ENCODE measurements around the gene CPB2.

The CPB2 gene

DNA sequence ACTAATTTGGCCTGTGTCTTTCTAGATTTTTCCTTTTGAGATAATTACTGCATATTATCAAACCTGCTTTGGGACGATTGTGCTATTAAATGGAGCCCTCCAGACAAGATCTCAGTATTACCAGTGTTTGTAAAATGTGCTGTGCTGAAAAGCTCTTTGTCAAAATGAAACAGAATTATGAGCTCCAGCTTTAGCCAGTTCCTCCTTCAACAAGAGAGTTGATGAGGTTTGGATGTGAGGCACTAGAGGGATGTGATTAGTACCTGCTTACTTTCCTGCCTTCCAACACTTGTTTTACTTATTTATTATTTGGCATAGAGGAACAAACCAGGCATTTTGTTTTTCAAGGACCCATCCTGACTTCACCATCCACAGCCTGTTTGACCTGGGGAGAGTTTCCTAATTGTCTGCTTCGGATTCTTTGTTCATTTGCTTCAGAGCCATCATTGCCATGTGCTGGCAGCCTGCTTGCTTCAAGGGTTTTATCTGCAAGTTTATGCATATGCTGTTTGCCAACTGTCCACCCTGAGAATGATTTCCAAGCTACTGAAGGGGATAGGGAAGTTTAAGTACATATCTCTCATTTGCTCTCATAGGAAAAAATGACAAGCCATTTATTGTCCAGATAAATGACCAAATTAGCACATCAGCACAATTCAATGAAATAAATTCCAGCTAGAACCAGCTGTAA is 32.9 kb upstream of the CPB2 start:
- H3K27me3 Mint-ChIP-seq (ENCODE audit: low read depth, poor library complexity) = peaks cover 4% of the 10 kb centered on the region
- TF ChIP-seq, protein P1, sequence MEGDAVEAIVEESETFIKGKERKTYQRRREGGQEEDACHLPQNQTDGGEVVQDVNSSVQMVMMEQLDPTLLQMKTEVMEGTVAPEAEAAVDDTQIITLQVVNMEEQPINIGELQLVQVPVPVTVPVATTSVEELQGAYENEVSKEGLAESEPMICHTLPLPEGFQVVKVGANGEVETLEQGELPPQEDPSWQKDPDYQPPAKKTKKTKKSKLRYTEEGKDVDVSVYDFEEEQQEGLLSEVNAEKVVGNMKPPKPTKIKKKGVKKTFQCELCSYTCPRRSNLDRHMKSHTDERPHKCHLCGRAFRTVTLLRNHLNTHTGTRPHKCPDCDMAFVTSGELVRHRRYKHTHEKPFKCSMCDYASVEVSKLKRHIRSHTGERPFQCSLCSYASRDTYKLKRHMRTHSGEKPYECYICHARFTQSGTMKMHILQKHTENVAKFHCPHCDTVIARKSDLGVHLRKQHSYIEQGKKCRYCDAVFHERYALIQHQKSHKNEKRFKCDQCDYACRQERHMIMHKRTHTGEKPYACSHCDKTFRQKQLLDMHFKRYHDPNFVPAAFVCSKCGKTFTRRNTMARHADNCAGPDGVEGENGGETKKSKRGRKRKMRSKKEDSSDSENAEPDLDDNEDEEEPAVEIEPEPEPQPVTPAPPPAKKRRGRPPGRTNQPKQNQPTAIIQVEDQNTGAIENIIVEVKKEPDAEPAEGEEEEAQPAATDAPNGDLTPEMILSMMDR (IDR thresholded peaks at IDR 0.05) = no peak
- no peaks in the 10 kb centered on the region for H3K36me3 Mint-ChIP-seq (ENCODE audit: low read depth)
- DNase-seq = no peak
- H3K27ac Mint-ChIP-seq = no peak overlapping the region
- no peak overlapping the region for H3K4me3 Mint-ChIP-seq
- H3K9me3 Mint-ChIP-seq = no peaks in the 10 kb centered on the region
- H3K4me1 Mint-ChIP-seq = peaks cover 46% of the 10 kb centered on the region

DNA sequence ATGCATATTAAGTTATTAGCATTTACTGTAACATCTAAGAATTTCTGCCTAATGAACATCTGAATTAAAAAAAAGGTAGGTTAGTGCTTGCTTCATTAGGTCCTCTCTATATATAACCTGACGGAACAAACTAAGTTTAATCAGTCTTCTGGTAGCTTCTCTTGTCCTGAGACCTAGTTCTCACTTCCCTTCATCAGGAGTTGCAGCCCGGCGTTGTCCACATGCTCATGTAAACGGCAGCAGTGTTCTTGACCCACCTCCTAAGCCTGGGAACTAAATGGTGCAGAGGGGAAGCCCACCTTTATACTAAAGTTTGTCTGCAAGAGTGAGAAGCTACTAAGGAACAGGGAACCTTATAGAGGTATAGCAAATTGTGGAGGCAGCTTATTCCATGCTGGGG is 31.9 kb upstream of the CPB2 start:
- no peak for DNase-seq
- Mint-ChIP-seq H3K9me3 (no peaks in the 10 kb centered on the region), H3K4me1 (peaks cover 46% of the 10 kb centered on the region), H3K27ac (no peak overlapping the region), H3K4me3 (no peak overlapping the region), H3K36me3 (ENCODE audit: low read depth) (no peaks in the 10 kb centered on the region), H3K27me3 (ENCODE audit: low read depth, poor library complexity) (peaks cover 4% of the 10 kb centered on the region)
- TF ChIP-seq, protein P1 (IDR thresholded peaks at IDR 0.05) = no peak

DNA sequence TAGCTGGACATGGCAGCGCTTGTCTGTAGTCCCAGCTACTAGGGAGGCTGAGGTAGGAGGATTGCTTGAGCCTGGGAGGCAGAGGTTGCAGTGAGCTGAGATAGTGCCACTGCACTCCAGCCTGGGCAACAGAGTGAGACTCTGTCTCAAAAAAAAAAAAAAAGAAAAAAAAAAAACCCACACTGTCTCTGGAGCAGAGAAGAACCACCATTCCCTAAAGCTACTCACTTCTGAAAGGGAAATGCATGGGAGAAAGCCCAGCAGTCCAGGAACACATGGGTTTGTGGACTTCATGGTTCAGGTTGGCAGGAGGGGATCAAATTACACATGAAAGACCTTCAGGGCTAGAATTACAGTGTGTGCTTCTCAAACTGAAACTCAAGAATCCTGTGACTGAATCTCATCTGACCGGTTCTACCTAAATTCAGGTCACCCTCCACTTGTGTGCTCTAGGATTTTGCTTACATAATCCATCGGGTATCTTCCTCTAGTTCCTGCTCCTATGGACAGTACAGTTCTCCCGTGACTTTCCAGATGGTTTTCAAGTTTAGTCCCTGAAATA is 30.2 kb upstream of the CPB2 start:
- Mint-ChIP-seq H3K4me1 (peaks cover 46% of the 10 kb centered on the region), H3K36me3 (ENCODE audit: low read depth) (no peaks in the 10 kb centered on the region), H3K27ac (peak overlapping the region; percentile 82), H3K9me3 (no peaks in the 10 kb centered on the region), H3K4me3 (peak overlapping the region; percentile 17), H3K27me3 (ENCODE audit: low read depth, poor library complexity) (peaks cover 4% of the 10 kb centered on the region)
- DNase-seq = peak; percentile 15
- TF ChIP-seq, protein P1 (IDR thresholded peaks at IDR 0.05) = no peak

DNA sequence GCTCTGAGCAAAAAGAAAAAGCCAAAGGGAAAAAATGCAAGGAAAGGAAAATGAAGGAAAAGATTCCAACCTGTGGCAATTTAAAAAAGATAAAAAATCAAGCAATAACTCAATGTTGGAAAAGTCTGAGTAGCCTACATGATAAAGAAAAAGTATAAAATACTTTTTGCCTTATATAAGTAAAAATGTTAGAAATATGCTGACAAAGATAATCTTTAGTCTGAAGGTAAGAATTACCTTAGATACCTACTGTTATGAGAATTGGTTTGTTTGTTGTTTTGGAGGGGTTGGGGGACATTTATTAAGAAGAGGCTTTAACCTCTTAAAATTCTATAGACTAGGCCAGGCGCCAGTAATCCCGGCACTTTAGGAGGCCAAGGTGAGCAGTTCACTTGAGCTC is 29.7 kb upstream of the CPB2 start:
- TF ChIP-seq, protein P1 (IDR thresholded peaks at IDR 0.05) = no peak
- Mint-ChIP-seq H3K27ac (no peak overlapping the region), H3K4me1 (peaks cover 46% of the 10 kb centered on the region), H3K36me3 (ENCODE audit: low read depth) (no peaks in the 10 kb centered on the region), H3K9me3 (no peaks in the 10 kb centered on the region), H3K27me3 (ENCODE audit: low read depth, poor library complexity) (peaks cover 4% of the 10 kb centered on the region), H3K4me3 (no peak overlapping the region)
- no peak for DNase-seq

DNA sequence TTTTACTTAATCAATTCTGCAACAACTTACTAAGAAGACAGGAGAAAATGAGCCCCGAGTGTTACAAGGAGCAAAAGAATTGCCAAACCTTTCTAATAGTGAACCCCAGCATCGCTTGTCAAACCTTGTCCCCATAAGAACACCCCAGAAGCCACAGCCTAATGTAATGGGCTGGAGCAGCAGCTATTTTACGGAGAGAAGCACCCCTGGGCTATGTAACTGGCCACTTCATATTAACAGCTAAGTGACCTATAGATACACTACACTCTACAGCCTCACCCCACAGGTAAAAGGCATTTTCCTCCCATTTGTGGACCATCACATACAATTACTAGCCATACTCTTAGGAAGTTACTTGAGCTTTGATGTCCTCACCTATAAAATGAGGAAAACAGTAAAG is 27.3 kb upstream of the CPB2 start:
- DNase-seq = no peak
- H3K27ac Mint-ChIP-seq = no peak overlapping the region
- no peaks in the 10 kb centered on the region for H3K36me3 Mint-ChIP-seq (ENCODE audit: low read depth)
- H3K9me3 Mint-ChIP-seq = no peaks in the 10 kb centered on the region
- peaks cover 35% of the 10 kb centered on the region for H3K4me1 Mint-ChIP-seq
- peaks cover 3% of the 10 kb centered on the region for H3K27me3 Mint-ChIP-seq (ENCODE audit: low read depth, poor library complexity)
- no peak overlapping the region for H3K4me3 Mint-ChIP-seq
- TF ChIP-seq, protein P1 (IDR thresholded peaks at IDR 0.05) = no peak

DNA sequence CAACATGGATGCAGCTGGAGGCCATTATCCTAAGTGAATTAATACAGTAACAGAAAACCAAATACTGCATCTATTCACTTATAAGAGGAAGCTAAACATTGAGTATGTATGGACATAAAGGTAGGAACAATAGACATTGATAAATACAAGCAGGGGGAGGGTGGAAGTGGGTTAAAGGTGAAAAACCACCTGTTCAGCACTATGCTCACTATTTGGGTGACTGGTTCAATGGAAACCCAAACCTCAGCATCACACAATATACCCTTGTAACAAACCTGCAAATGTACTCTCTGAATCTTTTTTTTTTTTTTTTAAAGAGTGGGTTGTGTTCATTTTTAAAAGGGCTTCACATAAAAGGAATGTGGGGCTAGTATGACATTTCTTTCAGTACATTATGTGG is 26.9 kb upstream of the CPB2 start:
- Mint-ChIP-seq H3K27me3 (ENCODE audit: low read depth, poor library complexity) (no peaks in the 10 kb centered on the region), H3K27ac (no peak overlapping the region), H3K36me3 (ENCODE audit: low read depth) (no peaks in the 10 kb centered on the region), H3K9me3 (no peaks in the 10 kb centered on the region), H3K4me1 (peaks cover 35% of the 10 kb centered on the region), H3K4me3 (no peak overlapping the region)
- TF ChIP-seq, protein P1 (IDR thresholded peaks at IDR 0.05) = no peak
- no peak for DNase-seq
